HG03439 (cell line): ENCODE data around the gene FARS2.

Source experiments
- ATAC-seq: cut with Tn5 transposase; IDR thresholded peaks from one replicate; pipeline ENCODE4 v1.9.1; 2021; ENCODE audit warnings: mild to moderate bottlenecking, moderate library complexity; ENCODE audit not compliant: unreplicated experiment

Gene FARS2

GRCh38 chr6:5525209-5525608, 263.9 kb downstream of the FARS2 start:
- ATAC-seq: no peak

DNA sequence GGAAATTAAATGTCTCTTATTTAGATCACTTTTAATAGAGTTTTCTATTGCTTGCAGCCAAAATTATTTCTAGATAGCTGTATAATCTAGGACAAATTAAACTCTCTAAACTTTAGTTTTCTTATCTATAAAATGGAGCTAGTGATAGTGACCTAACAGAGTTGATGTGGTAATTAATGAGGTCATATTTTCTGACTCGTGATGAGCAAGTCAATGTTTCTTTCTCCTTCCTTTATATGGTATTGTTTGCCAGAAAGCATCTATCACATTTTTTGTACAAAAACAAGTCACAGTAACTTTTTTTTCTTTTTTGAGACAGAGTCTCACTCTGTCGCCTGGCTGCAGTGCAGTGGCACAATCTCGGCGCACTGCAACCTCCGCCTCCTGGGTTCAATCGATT, 267.7 kb downstream of the FARS2 start:
- ATAC-seq: no peak

GRCh38 chr6:5529733-5530132, 268.4 kb downstream of the FARS2 start:
- no peak for ATAC-seq

- ATAC-seq: no peak
These were observed 269.8 kb downstream of the FARS2 start for GRCh38 chr6:5531161-5531560.

DNA sequence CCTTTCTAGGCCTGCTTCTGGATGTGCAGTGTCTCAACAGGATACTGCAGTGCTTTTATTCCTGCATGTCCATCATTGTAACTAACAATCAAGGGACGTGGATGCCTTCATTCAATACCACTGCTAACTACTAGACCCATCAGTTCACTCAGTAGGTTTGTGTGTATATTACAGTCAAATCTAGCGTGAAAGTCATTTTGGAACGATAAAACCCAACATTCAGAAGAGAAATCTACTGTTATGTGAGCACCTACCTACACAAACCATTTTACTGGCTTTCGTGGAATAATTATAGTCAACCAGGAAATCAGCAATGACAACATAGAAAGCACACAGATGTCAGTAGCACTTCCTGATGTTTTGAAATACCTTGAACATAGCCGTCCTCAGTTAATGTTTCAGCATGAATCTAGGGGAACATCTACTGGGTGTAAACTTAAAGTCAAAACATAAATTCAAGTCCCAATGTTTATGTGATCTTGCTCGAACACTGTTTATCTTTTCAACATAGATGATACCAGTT, 270.6 kb downstream of the FARS2 start:
- ATAC-seq: no peak

- no peak for ATAC-seq
These were observed 271.6 kb downstream of the FARS2 start for GRCh38 chr6:5532941-5533340.

- ATAC-seq: no peak
These were observed 273.3 kb downstream of the FARS2 start for GRCh38 chr6:5534643-5535042.

- ATAC-seq: no peak
These were observed 275.3 kb downstream of the FARS2 start for GRCh38 chr6:5536644-5537043.

- no peak for ATAC-seq
These were observed 275.8 kb downstream of the FARS2 start for GRCh38 chr6:5537132-5537531.

GRCh38 chr6:5537967-5538366, 276.7 kb downstream of the FARS2 start:
- ATAC-seq: no peak

DNA sequence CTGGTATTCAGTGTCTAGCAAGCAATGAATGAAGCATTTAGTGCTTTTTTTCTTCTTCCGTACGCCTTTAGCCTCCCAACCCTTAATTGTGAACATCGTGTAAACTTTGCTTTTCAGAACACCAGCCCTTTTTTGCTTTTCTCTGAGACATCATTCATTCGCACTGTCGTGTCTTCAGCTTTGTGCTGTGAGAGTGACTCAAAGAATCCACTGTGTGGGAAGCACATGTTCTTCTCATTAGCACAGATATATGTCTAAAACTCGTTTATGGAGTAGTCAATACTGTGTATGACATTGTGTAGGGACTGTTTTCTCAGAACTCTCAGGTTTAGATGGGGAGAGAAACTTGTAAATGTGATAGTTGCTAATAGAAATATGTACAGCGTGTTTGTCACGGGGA, 279.1 kb downstream of the FARS2 start:
- no peak for ATAC-seq

DNA sequence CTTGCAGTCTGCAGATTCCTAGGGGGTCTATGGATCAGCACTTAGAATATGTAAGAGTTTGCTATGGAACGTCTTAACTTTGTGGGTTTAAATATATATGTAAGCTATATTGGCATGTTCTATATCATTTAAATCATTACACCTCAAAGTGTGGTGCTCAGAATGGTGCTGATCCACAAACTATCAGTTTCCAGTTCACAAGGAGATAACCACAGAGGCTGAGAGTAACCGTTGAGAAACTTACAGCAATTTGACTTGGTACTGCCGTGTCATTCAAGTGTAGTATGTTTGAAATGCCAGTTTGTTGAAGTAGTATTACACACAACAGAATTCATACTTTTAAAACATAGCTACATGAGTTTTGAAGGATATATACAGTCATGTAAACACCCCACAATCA, 279.7 kb downstream of the FARS2 start:
- no peak for ATAC-seq

DNA sequence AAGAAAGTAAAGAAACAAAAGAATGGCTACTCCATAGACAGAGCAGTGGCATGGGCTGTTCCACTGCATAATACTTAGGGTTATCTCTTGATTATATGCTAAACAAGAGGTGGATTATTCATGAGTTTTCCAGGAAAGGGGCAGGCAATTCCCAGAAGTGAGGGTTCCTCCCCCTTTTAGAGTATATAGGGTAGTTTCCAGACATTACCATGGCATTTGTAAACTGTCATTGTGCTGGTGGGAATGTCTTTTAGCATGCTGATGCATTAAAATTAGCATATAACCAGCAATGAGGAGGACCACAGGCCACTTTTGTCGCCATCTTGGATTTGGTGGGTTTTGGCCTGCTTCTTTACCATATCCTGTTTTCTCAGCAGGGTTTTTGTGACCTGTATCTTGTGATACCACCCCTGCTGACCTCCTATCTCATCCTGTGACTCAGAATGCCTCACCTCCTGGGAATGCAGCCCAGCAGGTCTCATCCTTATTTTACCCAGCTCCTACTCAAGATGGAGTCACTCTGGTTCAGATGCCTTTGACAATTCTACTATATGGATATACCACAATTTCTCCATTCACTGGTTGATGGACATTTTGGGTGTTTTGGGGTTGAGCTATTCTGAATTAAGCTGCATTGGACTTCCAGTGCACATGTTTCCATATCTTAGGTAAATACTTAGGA, 280.6 kb downstream of the FARS2 start:
- ATAC-seq: no peak

DNA sequence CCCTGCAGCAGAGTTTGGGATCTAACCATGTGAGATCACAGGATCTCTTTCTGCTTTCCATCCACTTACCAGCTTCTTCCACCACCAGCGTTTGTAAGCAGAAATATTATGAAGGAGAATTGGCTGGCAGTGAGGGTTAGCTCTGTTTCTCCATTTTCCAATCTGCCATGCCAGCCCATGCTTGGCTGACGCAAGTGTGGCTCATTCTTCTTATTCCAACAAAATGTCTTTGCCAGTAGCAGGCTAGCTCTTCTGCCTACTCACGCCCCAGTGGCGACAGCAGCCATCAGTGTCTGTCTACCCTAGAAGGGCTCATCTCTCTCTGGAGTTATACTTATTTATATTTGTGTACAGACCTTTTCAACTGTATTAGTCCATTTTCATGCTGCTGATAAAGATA, 286.2 kb downstream of the FARS2 start:
- no peak for ATAC-seq

GRCh38 chr6:5550631-5551030, 289.3 kb downstream of the FARS2 start:
- ATAC-seq: no peak

DNA sequence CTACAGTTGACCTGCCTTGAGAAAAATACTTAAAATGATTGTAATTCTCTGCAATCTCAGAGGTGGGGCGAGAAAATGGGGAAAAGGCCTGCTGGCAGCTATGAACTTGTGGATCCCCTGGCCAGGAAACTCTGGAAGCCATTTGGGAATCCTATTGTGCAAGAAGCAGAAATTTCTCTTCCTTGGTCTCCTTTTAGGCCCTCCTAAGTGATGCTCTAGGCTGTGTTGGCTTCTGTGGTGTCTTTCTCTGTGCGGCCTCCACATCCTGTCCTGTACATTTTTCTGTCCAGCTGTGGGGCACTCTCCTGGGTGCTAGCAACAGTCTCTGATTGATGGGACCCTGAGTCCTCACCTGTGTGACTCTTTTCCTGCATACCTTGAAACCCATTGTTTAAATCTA, 290.9 kb downstream of the FARS2 start:
- ATAC-seq: no peak

- no peak for ATAC-seq
These were observed 292.5 kb downstream of the FARS2 start for GRCh38 chr6:5553767-5554166.

GRCh38 chr6:5554226-5554625, 292.9 kb downstream of the FARS2 start:
- ATAC-seq: no peak

DNA sequence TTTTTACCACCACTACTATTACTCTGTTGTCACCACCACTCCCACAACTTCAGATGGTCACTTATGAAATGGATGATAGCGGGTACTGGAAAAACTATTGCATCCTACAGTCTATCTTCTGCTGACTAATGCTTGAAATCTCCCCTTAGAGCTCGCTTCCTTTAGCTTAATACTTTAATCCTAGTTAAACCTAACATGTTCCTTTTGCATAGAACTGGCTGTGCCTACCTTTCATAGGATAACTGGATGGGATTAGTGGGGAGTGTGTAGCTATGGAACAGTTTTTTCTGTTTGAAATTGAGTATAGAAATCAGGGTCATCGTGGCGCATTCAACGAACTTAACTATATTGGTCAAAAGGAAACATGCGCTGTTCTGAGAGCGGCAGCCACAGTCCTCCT, 294.7 kb downstream of the FARS2 start:
- no peak for ATAC-seq

GRCh38 chr6:5557506-5557905, 296.2 kb downstream of the FARS2 start:
- no peak for ATAC-seq

GRCh38 chr6:5559651-5560050, 298.3 kb downstream of the FARS2 start:
- ATAC-seq: no peak

- no peak for ATAC-seq
These were observed 301.0 kb downstream of the FARS2 start for GRCh38 chr6:5562277-5562676.

GRCh38 chr6:5563086-5563485, 301.8 kb downstream of the FARS2 start:
- no peak for ATAC-seq
